WERI-Rb-1 (cell line): ENCODE results near the gene CCL25.
A peak's percentile ranks its signal among the peaks of the same experiment; 100 is the strongest.

ENCODE experiments used
- DNase-seq: peaks from one replicate; pipeline ENCODE4 v3.0.0-alpha.2; 2020
- H3K27ac ChIP-seq: fragments of 250-450 bp; sonication (Bioruptor Pico); 2 replicates; pipeline ENCODE4 v1.5.1; 2020; ENCODE audit warnings: mild to moderate bottlenecking, moderate library complexity
- H3K27me3 ChIP-seq: fragments of 250-450 bp; sonication (Bioruptor Pico); 2 replicates; pipeline ENCODE4 v1.5.1; 2021; ENCODE audit warnings: mild to moderate bottlenecking, low read depth, moderate library complexity; ENCODE audit not compliant: insufficient read depth, severe bottlenecking
- H3K36me3 ChIP-seq: fragments of 250-450 bp; sonication (Bioruptor Pico); 2 replicates; pipeline ENCODE4 v1.5.1; 2020; ENCODE audit warnings: mild to moderate bottlenecking, moderate library complexity
- H3K4me3 ChIP-seq: 2 replicates; pipeline ENCODE4 v1.5.1; 2011; ENCODE audit warnings: low read depth, mild to moderate bottlenecking, control low read depth, low read length
- H3K9me3 ChIP-seq: fragments of 250-450 bp; sonication (Bioruptor Pico); 2 replicates; pipeline ENCODE4 v1.5.1; 2021; ENCODE audit warnings: mild to moderate bottlenecking, moderate library complexity; ENCODE audit not compliant: severe bottlenecking
- TF ChIP-seq, protein P1 (sequence below): IDR thresholded peaks from 2 replicates; pipeline ENCODE4 v1.5.1; 2011; ENCODE audit warnings: low read depth, mild to moderate bottlenecking, control low read depth, inconsistent platforms, low read length

CCL25 gene

DNA sequence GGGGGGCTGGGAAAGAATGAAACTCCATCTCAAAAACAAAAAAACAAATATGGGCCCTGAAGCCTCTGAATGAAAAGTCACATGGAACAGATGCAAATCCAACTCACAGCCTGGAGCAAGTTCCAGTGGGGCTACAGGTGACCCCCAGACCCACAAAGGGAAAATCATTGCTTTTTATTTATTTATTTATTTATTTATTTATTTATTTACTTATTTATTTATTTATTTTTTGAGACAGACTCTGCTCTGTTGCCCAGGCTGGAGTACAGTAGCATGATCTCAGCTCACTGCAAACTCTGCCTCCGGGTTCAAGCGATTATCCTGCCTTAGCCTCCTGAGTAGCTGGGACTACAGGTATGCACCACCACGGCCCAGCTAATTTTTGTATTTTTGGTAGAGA is 13.3 kb upstream of the CCL25 start:
- Histone ChIP-seq H3K27ac (no peak overlapping the region), H3K27me3 (no peaks in the 10 kb centered on the region), H3K36me3 (no peaks in the 10 kb centered on the region), H3K4me3 (no peak overlapping the region), H3K9me3 (no peaks in the 10 kb centered on the region)
- TF ChIP-seq, protein P1, sequence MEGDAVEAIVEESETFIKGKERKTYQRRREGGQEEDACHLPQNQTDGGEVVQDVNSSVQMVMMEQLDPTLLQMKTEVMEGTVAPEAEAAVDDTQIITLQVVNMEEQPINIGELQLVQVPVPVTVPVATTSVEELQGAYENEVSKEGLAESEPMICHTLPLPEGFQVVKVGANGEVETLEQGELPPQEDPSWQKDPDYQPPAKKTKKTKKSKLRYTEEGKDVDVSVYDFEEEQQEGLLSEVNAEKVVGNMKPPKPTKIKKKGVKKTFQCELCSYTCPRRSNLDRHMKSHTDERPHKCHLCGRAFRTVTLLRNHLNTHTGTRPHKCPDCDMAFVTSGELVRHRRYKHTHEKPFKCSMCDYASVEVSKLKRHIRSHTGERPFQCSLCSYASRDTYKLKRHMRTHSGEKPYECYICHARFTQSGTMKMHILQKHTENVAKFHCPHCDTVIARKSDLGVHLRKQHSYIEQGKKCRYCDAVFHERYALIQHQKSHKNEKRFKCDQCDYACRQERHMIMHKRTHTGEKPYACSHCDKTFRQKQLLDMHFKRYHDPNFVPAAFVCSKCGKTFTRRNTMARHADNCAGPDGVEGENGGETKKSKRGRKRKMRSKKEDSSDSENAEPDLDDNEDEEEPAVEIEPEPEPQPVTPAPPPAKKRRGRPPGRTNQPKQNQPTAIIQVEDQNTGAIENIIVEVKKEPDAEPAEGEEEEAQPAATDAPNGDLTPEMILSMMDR: no peak
- DNase-seq: no peak

DNA sequence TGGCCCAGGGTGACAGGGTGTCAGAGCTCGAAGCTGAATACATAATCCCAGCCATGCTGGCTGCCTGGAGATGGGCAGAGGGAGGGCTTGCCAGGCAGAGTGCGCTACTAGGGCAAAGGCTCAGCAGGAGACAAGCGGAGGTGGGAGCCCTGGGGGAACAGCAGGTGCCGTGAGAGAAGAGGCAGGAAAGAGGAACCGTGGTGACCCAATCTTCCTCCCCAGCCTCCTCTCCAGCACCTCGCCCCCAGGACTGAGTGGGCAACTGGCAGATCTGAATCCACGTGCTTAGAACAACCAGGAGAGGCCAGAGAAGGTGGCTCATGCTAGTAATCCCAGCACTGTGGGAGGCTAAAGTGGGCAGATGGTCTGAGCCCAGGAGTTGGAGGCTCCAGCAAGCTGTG is 11.0 kb upstream of the CCL25 start:
- Histone ChIP-seq H3K9me3 (no peaks in the 10 kb centered on the region), H3K36me3 (no peaks in the 10 kb centered on the region), H3K27me3 (no peaks in the 10 kb centered on the region), H3K27ac (peak overlapping the region; percentile 43), H3K4me3 (no peak overlapping the region)
- peak; percentile 57 for DNase-seq
- TF ChIP-seq, protein P1: no peak

GRCh38 chr19:8042900-8043299 is 9.7 kb upstream of the CCL25 start:
- no peak for DNase-seq
- H3K4me3 ChIP-seq: no peak overlapping the region
- TF ChIP-seq, protein P1: no peak
- H3K27me3 ChIP-seq: no peaks in the 10 kb centered on the region
- H3K9me3 ChIP-seq: no peaks in the 10 kb centered on the region
- H3K36me3 ChIP-seq: no peaks in the 10 kb centered on the region
- no peak overlapping the region for H3K27ac ChIP-seq

- TF ChIP-seq, protein P1: no peak
- H3K27me3 ChIP-seq: no peaks in the 10 kb centered on the region
- H3K36me3 ChIP-seq: no peaks in the 10 kb centered on the region
- H3K4me3 ChIP-seq: no peak overlapping the region
- no peak for DNase-seq
- no peaks in the 10 kb centered on the region for H3K9me3 ChIP-seq
- no peak overlapping the region for H3K27ac ChIP-seq
Measured at GRCh38 chr19:8044018-8044417, 8.5 kb upstream of the CCL25 start.

DNA sequence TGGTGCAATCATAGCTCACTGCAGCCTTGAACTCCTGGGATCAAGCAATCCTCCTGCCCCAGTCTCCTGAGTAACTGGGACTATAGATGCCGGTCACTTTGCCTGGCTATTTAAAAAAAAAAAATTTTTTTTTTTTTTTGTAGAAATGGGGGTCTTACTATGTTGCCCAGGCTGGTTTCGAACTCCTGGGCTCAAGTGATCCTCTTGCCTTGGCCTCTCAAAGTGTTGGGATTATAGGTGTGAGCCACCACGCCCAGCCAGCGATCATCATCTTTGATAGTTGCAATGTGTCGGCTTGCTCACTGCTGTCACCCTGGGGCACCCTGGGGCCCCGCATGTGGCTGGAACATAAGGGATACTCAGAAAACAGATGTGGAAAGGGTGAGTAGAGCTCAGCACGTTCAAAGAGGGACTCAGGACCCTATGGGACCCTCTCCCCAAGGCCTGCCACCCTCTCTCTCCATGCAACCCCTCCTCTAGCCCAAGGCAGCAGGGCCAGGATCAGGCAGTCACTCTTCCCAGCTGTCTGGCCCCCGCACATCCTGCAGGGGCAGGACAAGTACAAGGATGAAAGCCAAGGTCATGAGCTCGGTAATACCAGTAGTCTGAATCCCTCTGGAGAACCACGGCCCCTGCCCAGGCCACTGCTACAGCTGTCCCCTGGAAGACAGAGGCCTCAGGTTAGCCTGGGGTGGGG is 6.5 kb upstream of the CCL25 start:
- Histone ChIP-seq H3K36me3 (no peaks in the 10 kb centered on the region), H3K4me3 (no peak overlapping the region), H3K27ac (no peak overlapping the region), H3K27me3 (no peaks in the 10 kb centered on the region), H3K9me3 (no peaks in the 10 kb centered on the region)
- TF ChIP-seq, protein P1: no peak
- no peak for DNase-seq
